Activated CD4-positive, alpha-beta T cell treated with anti-CD3 and anti-CD28 coated beads for 36 hours (primary cell): ENCODE measurements around the gene COG8. TPM values are rescaled to one million over a fixed set of nuclear protein-coding genes. Genes with fewer than 3 reads are reported as not detected.
"Not testable (repeated sequence)": the region's sequence is repeated elsewhere in the genome, so short reads cannot be mapped to it uniquely, and the experiment has no call there.

ENCODE experiments used
- ATAC-seq: fragments of 200-7000 bp; cut with Tn5 transposase; one replicate; pipeline ENCODE4 v1.10.0; 2021; ENCODE audit warnings: mild to moderate bottlenecking, moderate library complexity
- CTCF ChIA-PET: fragments of 350-600 bp; sonication (Branson Sonifier 250); formaldehyde crosslinking; loops from one replicate; lab custom pipeline; 2021; ENCODE audit warnings: antibody characterized with exemption; lab: Charles Lee
- POLR2A ChIA-PET: fragments of 350-600 bp; sonication (Branson Sonifier 250); formaldehyde crosslinking; loops from one replicate; lab custom pipeline; 2021; ENCODE audit warnings: antibody characterized with exemption, inconsistent platforms; lab: Charles Lee
- DNase-seq: peaks from one replicate; pipeline ENCODE4 v3.0.0-alpha.2; 2020
- H3K27ac Mint-ChIP-seq: one replicate; pipeline ENCODE4 v1.8.0; 2021; ENCODE audit warnings: mixed read lengths
- H3K27me3 Mint-ChIP-seq: one replicate; pipeline ENCODE4 v1.8.0; 2021; ENCODE audit warnings: mixed read lengths
- H3K36me3 Mint-ChIP-seq: one replicate; pipeline ENCODE4 v1.8.0; 2021; ENCODE audit warnings: low read depth, mixed read lengths
- H3K4me1 Mint-ChIP-seq: one replicate; pipeline ENCODE4 v1.8.0; 2021; ENCODE audit warnings: mixed read lengths
- H3K4me3 Mint-ChIP-seq: one replicate; pipeline ENCODE4 v1.8.0; 2021; ENCODE audit warnings: mild to moderate bottlenecking, moderate library complexity, mixed read lengths
- H3K9me3 Mint-ChIP-seq: one replicate; pipeline ENCODE4 v1.8.0; 2021; ENCODE audit warnings: low read depth, mixed read lengths
- intact Hi-C, 2 experiments: fragments of 100-400 bp; cut with DNase I in 1 of 2; cut with micrococcal nuclease in 1 of 2; formaldehyde crosslinking; loops; one replicate each; pipeline versions ENCODE4 v1.14.2 to v1.15.1; 2022 to 2024; cut with DNase I, micrococcal nuclease
- total RNA-seq, 2 experiments: library from RNA; stranded (reverse); gene quantifications; one replicate each; pipeline ENCODE4 v1.2.3, GENCODE V29; 2021

COG8 gene
- total RNA-seq, 2 experiments from 2014 or later: 30.0 to 30.3 TPM

GRCh38 chr16:69309316-69309715 is 30.0 kb downstream of the COG8 start:
- no peak overlapping the region for H3K27ac Mint-ChIP-seq
- ChIA-PET CTCF (interaction anchor here (1.3 kb wide), 1 partner anchor 38 kb away, joined by 3 read pairs; no protein-coding TSS in a partner anchor), POLR2A (no interaction called here)
- peaks cover 23% of the 10 kb centered on the region for H3K4me1 Mint-ChIP-seq
- intact Hi-C loops: no loop called here
- DNase-seq (no peak), ATAC-seq (no peak)
- peaks cover 16% of the 10 kb centered on the region for H3K36me3 Mint-ChIP-seq
- no peak overlapping the region for H3K4me3 Mint-ChIP-seq
- no peaks in the 10 kb centered on the region for H3K9me3 Mint-ChIP-seq
- no peaks in the 10 kb centered on the region for H3K27me3 Mint-ChIP-seq

GRCh38 chr16:69307856-69308255 is 31.5 kb downstream of the COG8 start:
- Mint-ChIP-seq H3K36me3 (peaks cover 8% of the 10 kb centered on the region), H3K27me3 (no peaks in the 10 kb centered on the region), H3K4me3 (no peak overlapping the region), H3K4me1 (peaks cover 14% of the 10 kb centered on the region), H3K27ac (no peak overlapping the region), H3K9me3 (no peaks in the 10 kb centered on the region)
- DNase-seq (no peak), ATAC-seq (no peak)
- ChIA-PET CTCF (interaction anchor here (1.1 kb wide), 1 partner anchor 28 kb away, joined by 3 read pairs; no protein-coding TSS in a partner anchor), POLR2A (no interaction called here)
- intact Hi-C loops: no loop called here

- Mint-ChIP-seq H3K4me1 (peaks cover 11% of the 10 kb centered on the region), H3K4me3 (no peak overlapping the region), H3K9me3 (no peaks in the 10 kb centered on the region), H3K36me3 (peaks cover 6% of the 10 kb centered on the region), H3K27ac (no peak overlapping the region), H3K27me3 (no peaks in the 10 kb centered on the region)
- DNase-seq (no peak), ATAC-seq (no peak)
- POLR2A ChIA-PET: interaction anchor here (0.6 kb wide), 1 partner anchor 1223 kb away, joined by 5 read pairs; no protein-coding TSS in a partner anchor
- CTCF ChIA-PET: no interaction called here
- intact Hi-C loops: no loop called here
Observed at GRCh38 chr16:69307091-69307490, 32.3 kb downstream of the COG8 start.

- CTCF ChIA-PET: no interaction called here
- POLR2A ChIA-PET: no interaction called here
- peaks cover 7% of the 10 kb centered on the region for H3K4me1 Mint-ChIP-seq
- H3K4me3 Mint-ChIP-seq: no peak overlapping the region
- H3K9me3 Mint-ChIP-seq: no peaks in the 10 kb centered on the region
- H3K36me3 Mint-ChIP-seq: peaks cover 2% of the 10 kb centered on the region
- DNase-seq: no peak
- intact Hi-C loops: no loop called here
- no peak overlapping the region for H3K27ac Mint-ChIP-seq
- H3K27me3 Mint-ChIP-seq: no peaks in the 10 kb centered on the region
- no peak for ATAC-seq
Observed at GRCh38 chr16:69306031-69306430, 33.3 kb downstream of the COG8 start.

- no peak overlapping the region for H3K27ac Mint-ChIP-seq
- H3K4me3 Mint-ChIP-seq: no peak overlapping the region
- intact Hi-C loops: no loop called here
- CTCF ChIA-PET: interaction anchor here (0.5 to 1.2 kb wide), 7 partner anchors 8 to 1451 kb away, joined by 3 to 5 read pairs (median 3); no protein-coding TSS in a partner anchor
- DNase-seq: no peak
- H3K4me1 Mint-ChIP-seq: no peaks in the 10 kb centered on the region
- no peaks in the 10 kb centered on the region for H3K9me3 Mint-ChIP-seq
- POLR2A ChIA-PET: no interaction called here
- no peaks in the 10 kb centered on the region for H3K36me3 Mint-ChIP-seq
- H3K27me3 Mint-ChIP-seq: no peaks in the 10 kb centered on the region
- ATAC-seq: no peak
Observed at GRCh38 chr16:69302301-69302700, 37.1 kb downstream of the COG8 start.

- Mint-ChIP-seq H3K4me1 (no peaks in the 10 kb centered on the region), H3K9me3 (no peaks in the 10 kb centered on the region), H3K27me3 (no peaks in the 10 kb centered on the region), H3K4me3 (no peak overlapping the region), H3K27ac (no peak overlapping the region), H3K36me3 (no peaks in the 10 kb centered on the region)
- ChIA-PET CTCF (interaction anchor here (0.5 to 1.2 kb wide), 5 partner anchors 9 to 976 kb away, joined by 3 to 5 read pairs (median 3); no protein-coding TSS in a partner anchor), POLR2A (interaction anchor here (0.6 kb wide), 1 partner anchor 13 kb away, joined by 3 read pairs; no protein-coding TSS in a partner anchor)
- intact Hi-C loops: no loop called here
- no peak for ATAC-seq
- no peak for DNase-seq
Observed at GRCh38 chr16:69301861-69302260, 37.5 kb downstream of the COG8 start.

GRCh38 chr16:69301187-69301586 is 38.2 kb downstream of the COG8 start:
- H3K9me3 Mint-ChIP-seq: no peaks in the 10 kb centered on the region
- H3K4me3 Mint-ChIP-seq: no peak overlapping the region
- POLR2A ChIA-PET: interaction anchor here (0.6 kb wide), 1 partner anchor 13 kb away, joined by 3 read pairs; no protein-coding TSS in a partner anchor
- H3K4me1 Mint-ChIP-seq: no peaks in the 10 kb centered on the region
- ATAC-seq (no peak), DNase-seq (no peak)
- no peak overlapping the region for H3K27ac Mint-ChIP-seq
- no peaks in the 10 kb centered on the region for H3K27me3 Mint-ChIP-seq
- intact Hi-C loops: no loop called here
- H3K36me3 Mint-ChIP-seq: no peaks in the 10 kb centered on the region
- CTCF ChIA-PET: interaction anchor here (0.6 to 1.6 kb wide), 7 partner anchors 13 to 976 kb away, joined by 3 to 6 read pairs (median 3); no protein-coding TSS in a partner anchor

- DNase-seq (no peak), ATAC-seq (no peak)
- Mint-ChIP-seq H3K27ac (no peak overlapping the region), H3K4me3 (no peak overlapping the region), H3K9me3 (no peaks in the 10 kb centered on the region), H3K36me3 (no peaks in the 10 kb centered on the region), H3K4me1 (peaks cover 4% of the 10 kb centered on the region), H3K27me3 (no peaks in the 10 kb centered on the region)
- ChIA-PET CTCF (no interaction called here), POLR2A (no interaction called here)
- intact Hi-C loops: no loop called here
Observed at GRCh38 chr16:69298261-69298660, 41.1 kb downstream of the COG8 start.

- intact Hi-C loops, ATAC-seq, H3K9me3 Mint-ChIP-seq, POLR2A ChIA-PET, H3K4me3 Mint-ChIP-seq, DNase-seq, H3K36me3 Mint-ChIP-seq, H3K27ac Mint-ChIP-seq, H3K4me1 Mint-ChIP-seq, H3K27me3 Mint-ChIP-seq: not testable (repeated sequence)
- CTCF ChIA-PET: interaction anchor here (0.6 to 2.1 kb wide), 3 partner anchors 8 to 447 kb away, joined by 3 to 8 read pairs (median 3); no protein-coding TSS in a partner anchor
Observed at GRCh38 chr16:69296771-69297170, 42.6 kb downstream of the COG8 start.

GRCh38 chr16:69294051-69294450 is 45.3 kb downstream of the COG8 start:
- Mint-ChIP-seq H3K27ac (no peak overlapping the region), H3K27me3 (no peaks in the 10 kb centered on the region), H3K4me3 (no peak overlapping the region), H3K9me3 (no peaks in the 10 kb centered on the region), H3K36me3 (no peaks in the 10 kb centered on the region), H3K4me1 (peaks cover 6% of the 10 kb centered on the region)
- ChIA-PET POLR2A (no interaction called here), CTCF (no interaction called here)
- ATAC-seq (no peak), DNase-seq (no peak)
- intact Hi-C loops: no loop called here

GRCh38 chr16:69293401-69293800 is 46.0 kb downstream of the COG8 start:
- no peak for DNase-seq
- Mint-ChIP-seq H3K36me3 (no peaks in the 10 kb centered on the region), H3K27me3 (no peaks in the 10 kb centered on the region), H3K9me3 (no peaks in the 10 kb centered on the region), H3K4me3 (no peak overlapping the region), H3K4me1 (peaks cover 6% of the 10 kb centered on the region), H3K27ac (peak overlapping the region; percentile 66)
- ChIA-PET CTCF (no interaction called here), POLR2A (no interaction called here)
- peak; percentile 77 for ATAC-seq
- intact Hi-C loops: no loop called here

- H3K4me3 Mint-ChIP-seq, ATAC-seq, H3K27me3 Mint-ChIP-seq, DNase-seq, H3K27ac Mint-ChIP-seq, H3K4me1 Mint-ChIP-seq, H3K9me3 Mint-ChIP-seq, POLR2A ChIA-PET, intact Hi-C loops, H3K36me3 Mint-ChIP-seq: not testable (repeated sequence)
- CTCF ChIA-PET: interaction anchor here (8.6 kb wide), 1 partner anchor 140 kb away, joined by 90 read pairs; no protein-coding TSS in a partner anchor
Observed at GRCh38 chr16:69291657-69292056, 47.7 kb downstream of the COG8 start.
